HG03521 (cell line): ENCODE data around the gene TPM2.

ENCODE experiments used
- ATAC-seq: cut with Tn5 transposase; IDR thresholded peaks from one replicate; pipeline ENCODE4 v1.9.1; 2021; ENCODE audit warnings: mild to moderate bottlenecking, moderate library complexity; ENCODE audit not compliant: unreplicated experiment

The TPM2 gene

DNA sequence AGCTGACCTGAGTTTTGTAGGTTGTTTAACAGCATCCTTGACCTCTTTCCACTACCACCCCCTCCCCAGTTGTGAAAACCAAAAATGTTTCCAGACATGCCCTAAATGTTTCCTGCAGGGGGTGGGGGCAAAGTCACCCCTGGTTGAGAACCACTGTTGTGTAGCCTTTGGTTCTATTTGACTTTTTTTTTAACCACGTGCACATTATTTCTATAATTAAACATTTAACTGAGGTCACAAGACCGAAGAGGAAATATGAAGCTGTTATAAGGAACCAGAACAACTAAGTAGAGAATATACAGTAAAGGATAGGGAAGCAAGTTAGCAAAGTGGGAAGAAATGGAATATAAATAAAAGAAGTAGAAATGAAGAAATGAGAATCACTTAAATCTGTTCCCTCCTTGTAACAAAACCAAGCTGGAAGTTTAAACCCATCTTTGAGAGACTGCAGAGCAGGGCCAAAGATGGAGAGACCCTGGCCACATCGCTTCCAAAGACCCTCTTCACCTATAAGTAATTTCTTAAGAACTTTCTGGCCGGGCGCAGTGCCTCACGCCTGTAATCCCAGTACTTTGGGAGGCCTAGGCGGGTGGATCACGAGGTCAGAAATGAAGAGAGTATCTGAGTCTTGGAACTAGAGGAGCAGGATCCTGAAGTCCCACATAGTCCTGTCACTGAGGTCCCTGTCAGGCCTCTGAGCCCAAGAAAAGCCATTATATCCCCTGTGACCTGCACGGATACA is 53.4 kb downstream of the TPM2 start:
- ATAC-seq = no peak

GRCh38 chr9:35635730-35636129 is 54.0 kb downstream of the TPM2 start:
- ATAC-seq = no peak
